Right lung (tissue), 5 donors: ENCODE data around the gene MAPKAP1. TPM values are rescaled to one million over a fixed set of nuclear protein-coding genes. Genes with fewer than 3 reads are reported as not detected.
A peak's percentile ranks its signal among the peaks of the same experiment; 100 is the strongest.
"Not testable (repeated sequence)": the region's sequence is repeated elsewhere in the genome, so short reads cannot be mapped to it uniquely, and the experiment has no call there.

Experiments used
- DNase-seq, 2 donors: peaks; one replicate each; pipeline ENCODE4 v3.0.0-alpha.2; 2013
- polyA plus RNA-seq, 5 donors: library from polyadenylated mRNA; unstranded; fragments of 120-200 nt; gene quantifications; one replicate each; pipeline versions ENCODE4 v1.2.1 to v1.2.3, GENCODE V29; 2013; ENCODE audit warnings: inconsistent platforms in 1 of 5, low replicate concordance in 1 of 5; ENCODE audit not compliant: insufficient read length in 5 of 5, insufficient read depth in 1 of 5

The MAPKAP1 gene
- polyA plus RNA-seq, 5 donors = 55.7 to 66.6 (median 60.1) TPM

DNA sequence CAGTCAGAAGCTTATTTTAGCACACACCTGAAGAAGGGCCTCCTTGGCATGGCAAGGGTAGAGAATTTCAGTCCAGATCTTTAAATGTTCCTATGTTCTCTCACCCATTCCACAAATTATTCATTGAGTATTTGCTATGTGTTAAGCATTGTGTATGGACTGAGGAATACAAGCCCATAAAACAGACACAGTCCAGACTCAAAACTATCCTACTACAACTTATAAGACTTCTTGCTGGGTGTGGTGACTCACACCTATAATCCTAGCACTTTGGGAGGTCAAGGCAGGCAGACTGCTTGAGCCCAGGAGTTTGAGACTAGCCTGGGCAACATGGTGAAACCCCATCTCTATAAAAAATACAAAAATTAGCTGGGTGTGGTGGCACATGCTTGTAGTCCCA is 141.0 kb downstream of the MAPKAP1 start:
- not testable (repeated sequence) for DNase-seq

DNA sequence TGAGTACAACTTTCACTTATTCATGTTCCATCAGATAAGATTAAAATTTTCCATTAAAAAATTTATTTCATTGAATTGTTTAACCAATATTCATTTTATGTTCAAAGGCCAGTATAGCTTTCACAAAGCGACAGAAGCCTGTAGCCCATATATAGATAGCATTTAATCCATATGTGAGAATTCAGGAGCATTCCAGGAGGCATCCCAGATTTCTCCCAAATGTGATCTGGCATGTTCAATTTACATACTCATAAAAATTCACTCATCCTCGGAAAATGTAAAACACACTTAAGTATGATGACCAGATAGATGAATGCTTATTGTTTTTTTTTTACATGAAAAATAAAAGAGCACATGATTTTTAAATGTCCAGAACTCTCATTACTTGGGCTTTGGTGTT is 141.9 kb downstream of the MAPKAP1 start:
- DNase-seq = no peak

- DNase-seq = no peak
Measured at GRCh38 chr9:125564631-125565030, 142.4 kb downstream of the MAPKAP1 start.

DNA sequence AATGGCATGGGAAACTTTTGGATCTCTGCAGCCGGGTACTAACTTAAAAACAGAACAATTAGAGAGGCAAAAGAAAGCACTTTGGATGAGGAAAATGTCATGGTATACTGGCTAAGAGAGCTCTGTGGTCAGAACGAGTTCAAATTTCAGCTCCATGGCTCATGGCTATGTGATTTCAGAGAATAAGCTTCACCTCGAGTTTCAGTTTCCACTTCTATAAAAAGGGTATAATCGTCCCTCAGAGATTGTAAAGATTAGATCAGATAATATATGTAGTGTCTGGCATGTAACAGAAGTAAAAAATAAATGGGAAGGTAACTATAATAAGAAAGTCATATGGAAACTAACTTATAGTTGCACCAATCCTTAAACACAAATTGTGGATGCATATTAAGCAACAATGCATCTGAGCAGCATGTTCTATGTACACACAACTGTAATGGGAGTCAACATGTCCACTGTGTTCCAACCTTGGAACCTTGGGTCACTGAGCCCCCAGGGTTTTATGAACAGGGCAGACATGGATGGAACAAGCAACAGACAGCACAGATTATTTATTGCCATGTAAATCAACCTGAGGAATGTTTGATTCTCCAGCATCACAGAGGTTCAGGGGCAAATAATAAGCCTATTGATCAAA is 145.4 kb downstream of the MAPKAP1 start:
- DNase-seq = no peak

DNA sequence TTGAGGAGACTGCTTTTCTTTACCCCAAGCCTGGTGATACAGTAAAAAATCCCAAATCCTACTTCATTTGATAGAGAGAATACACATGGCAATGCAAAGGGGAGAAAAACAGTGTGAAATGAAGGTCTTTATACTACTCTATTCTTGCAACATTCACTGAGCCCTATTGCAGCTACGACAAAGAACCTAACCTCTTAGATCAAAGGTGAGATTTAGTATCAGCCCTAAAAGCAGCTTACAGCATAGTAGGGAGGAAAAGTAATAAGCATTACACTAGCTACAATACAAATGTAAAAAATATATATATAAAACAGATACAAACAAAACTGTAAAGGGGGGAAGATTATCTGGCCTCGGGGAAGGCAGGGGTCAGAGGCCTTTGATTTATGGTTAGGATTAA is 147.1 kb downstream of the MAPKAP1 start:
- no peak for DNase-seq

GRCh38 chr9:125559194-125559593 is 147.8 kb downstream of the MAPKAP1 start:
- no peak for DNase-seq

DNA sequence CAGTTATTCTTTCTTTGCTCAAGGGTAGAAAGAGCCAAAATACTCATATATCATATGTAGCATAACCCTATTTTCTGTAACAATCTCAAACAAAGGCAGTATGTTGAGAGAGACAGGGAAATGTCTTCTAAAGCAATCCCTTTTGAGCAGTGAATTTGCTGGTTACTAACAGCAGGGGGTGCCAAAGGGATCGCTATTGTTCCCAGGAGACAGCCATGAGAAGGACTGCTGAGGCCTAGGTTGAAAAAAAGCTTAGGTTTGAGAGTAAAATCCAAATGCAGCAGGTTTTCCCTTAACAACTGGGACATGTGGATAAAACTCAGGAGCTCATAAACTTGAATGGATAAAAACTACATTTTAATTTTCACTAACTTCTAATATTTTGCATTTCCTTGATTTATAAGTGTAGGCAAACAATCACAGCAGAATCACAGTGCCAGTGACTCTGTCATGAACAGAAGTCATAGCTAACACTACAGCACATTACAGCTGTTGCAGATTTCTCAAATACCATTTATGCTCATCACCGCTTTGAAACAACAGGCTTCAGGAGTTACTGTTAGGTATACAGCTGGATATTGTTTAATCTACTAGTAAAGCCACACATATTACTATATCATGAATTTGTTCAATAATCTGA is 148.4 kb downstream of the MAPKAP1 start:
- DNase-seq = peak; percentile 53 to 66

DNA sequence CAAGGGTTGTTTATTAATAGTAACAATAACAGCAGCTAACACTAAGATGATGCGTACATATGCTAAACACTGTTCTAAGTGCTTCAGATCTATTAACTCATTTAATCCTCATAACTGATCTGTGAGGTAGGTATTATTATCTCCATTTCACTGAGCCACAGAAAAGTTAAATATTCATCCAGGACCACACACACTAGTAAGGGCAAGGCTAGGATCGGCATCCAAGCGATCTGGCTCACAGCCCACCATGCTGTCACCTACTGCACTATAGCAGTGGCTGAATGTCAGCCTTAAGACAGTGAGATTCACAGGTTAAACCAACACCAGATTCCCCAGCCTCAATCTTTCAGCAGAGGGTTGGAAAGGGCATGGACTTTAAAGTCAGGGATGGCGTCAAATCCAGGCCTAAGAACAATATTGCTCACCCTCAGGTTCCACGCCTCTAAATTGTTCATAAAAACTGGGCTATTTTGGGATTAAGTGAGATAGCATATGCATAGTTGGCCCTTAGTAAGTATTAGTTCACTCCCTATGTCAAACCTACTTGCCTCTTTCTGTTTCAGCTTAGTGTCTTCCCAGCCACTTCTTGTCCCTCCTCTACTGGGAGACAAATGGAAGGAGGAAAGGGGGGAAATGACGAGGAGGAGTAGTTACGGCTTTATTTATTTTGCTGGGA is 150.8 kb downstream of the MAPKAP1 start:
- no peak for DNase-seq

- DNase-seq = no peak
Measured at GRCh38 chr9:125554726-125555125, 152.3 kb downstream of the MAPKAP1 start.

GRCh38 chr9:125551781-125552180 is 155.2 kb downstream of the MAPKAP1 start:
- DNase-seq = no peak

DNA sequence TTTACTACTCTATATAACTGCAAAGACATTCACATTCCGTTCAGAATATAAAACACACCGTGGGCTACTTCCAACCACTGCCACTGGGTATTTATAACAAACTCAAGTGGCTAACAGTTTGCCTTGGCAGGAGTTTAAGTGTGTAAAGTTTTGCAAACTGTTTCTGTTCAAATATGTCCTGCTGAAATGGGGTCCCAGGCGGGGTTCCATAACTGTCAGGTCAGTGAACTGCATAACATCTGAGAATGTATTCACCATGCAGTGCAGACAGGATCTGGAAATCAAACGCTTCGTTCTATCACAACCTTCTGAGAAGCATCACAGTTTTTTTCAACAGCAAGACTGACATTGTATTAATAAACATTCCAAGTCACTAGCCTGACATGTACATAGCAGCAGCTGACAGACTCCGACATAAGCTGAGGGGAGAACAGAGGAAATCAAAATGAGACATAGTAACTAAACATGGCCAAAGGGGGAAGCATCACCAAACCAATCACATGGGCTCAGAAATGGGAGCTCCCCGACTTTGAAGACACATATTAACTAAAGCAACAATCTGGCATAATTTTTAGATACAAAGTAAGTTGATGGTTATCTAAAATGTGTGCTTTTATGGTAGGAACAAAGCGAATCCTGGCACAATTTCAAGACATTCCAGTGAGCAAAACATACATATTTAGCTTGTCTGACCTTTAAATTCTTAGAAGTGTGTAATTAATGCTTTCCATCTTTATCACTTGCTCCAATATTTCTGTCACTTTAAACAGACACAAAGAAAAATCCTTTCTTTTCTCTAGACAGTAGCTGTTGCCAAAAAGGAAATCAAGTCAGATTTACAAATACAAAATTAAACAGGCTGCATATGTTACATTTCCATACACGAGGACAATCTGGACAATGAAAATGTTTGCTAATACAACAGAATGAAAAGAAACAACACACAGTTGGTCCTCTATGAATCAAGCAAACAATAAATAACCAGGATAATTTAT is 156.8 kb downstream of the MAPKAP1 start:
- DNase-seq = peak in 1 of 2 donors; percentile 51

DNA sequence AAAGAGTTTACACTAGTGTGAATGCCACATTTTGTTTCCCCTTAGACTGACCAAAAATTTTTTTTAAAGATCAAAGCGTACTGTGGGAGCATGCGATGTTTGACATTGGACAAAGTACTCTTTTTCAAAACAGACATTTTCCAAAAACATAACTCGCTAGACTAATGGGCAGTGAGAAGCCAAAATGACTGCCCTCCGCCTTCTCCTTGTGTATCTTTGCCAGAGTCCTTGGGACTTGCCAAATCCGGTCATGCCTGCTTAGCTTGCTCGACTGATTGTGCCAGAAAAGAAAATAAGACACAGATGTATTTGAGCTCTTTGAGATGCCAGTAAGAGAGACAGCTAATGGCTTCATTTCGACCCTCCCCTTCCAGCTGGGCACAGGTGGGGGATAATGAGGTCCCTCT is 157.5 kb downstream of the MAPKAP1 start:
- peak; percentile 73 for DNase-seq

- no peak for DNase-seq
Measured at GRCh38 chr9:125549039-125549438, 158.0 kb downstream of the MAPKAP1 start.

- no peak for DNase-seq
Measured at GRCh38 chr9:125548141-125548540, 158.9 kb downstream of the MAPKAP1 start.

GRCh38 chr9:125547368-125547767 is 159.6 kb downstream of the MAPKAP1 start:
- no peak for DNase-seq

DNA sequence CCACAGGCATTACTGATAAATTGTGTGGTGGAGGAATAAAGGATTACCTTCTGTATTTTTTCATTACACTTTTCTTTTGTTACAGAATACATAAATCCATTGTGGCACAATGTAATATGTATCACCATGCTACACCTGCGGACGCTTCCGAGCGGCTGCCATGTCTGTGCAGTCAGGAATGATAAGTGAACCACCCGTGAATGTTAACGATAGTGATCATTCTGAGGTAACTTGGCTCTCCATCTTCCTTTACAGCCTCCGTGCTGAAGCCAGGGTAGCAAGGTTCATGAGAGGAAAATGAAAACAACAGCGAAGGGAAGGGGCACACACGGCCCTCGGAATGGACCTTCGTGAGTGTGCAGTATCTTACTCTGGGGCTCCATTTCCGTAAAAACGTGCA is 161.2 kb downstream of the MAPKAP1 start:
- DNase-seq = no peak

GRCh38 chr9:125544988-125545651 is 161.9 kb downstream of the MAPKAP1 start:
- DNase-seq = peak; percentile 78 to 80

DNA sequence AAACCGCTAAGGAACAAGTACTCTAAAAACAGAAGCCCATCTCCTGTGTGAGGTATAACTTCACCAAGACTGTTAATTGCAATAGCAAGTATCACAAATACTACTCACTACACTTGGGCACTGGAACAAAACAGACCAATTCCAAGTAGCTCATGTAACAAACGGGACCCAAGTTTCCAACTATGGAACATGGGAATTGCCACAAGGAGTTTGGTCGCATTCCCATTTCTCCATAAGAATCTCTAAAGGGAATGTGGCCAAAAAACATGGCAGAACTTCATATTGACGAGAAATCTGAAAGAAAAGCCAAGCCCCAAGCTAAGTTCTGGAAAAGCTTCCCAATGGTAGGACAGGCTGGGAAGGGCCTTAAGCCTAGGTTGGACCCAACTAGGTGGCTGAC is 162.5 kb downstream of the MAPKAP1 start:
- no peak for DNase-seq

DNA sequence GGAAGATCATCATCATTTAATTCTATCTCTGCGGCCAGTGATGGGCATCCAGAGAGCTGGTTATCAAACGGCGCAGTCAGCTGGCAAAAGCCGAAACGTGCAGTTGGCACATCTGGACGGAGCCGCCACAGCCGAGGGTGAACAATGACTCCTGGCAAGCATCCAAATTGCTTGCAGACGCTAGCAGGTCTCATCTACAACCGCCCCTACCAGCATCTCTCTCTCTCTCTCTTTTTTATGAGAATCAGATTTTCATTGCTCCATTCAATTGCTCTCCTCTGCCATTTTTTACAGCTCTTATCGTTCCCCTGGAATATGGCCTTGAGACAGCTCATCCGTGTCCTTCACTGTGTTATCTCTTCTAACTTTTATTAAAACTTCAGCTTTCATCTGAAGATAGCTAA is 165.2 kb downstream of the MAPKAP1 start:
- no peak for DNase-seq

DNA sequence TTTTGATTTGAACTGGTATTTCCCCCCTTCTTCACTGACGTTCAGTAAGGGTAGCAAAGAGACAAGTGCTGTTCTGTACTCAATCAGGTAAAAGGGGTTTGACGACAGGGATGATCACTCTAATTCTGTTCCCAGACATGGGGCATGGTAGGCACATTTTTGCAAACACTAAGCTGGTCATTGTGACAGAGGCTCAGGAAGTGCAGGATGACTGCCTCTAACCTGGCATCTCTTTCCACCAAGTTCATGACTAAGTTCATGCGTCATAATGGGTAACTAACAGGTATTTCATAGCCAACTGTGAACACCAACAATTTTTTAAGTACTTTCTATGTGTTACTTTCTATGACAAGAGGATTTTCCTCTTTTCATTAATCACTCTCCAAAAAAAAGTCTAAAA is 166.5 kb downstream of the MAPKAP1 start:
- DNase-seq = no peak

- DNase-seq = peak; percentile 49 to 50
Measured at GRCh38 chr9:125538092-125538473, 168.9 kb downstream of the MAPKAP1 start.
